ENCODE measurements around the gene BOLL. TPM values are rescaled to one million over a fixed set of nuclear protein-coding genes. Genes with fewer than 3 reads are reported as not detected.
"Not testable (repeated sequence)": the region's sequence is repeated elsewhere in the genome, so short reads cannot be mapped to it uniquely, and the experiment has no call there.

The BOLL gene
- total RNA-seq, 2 experiments from 2014 or later, result not detected

- peak overlapping the region; percentile 42 for H3K27ac ChIP-seq (ENCODE audit: low read depth, low read length, poor library complexity, severe bottlenecking)
- CTCF ChIA-PET (ENCODE audit: unreplicated experiment), result interaction anchor here (0.7 to 1.0 kb wide), 2 partner anchors 13 to 321 kb away, joined by 3 to 4 read pairs; no protein-coding TSS in a partner anchor
These were observed 80.5 kb downstream of the BOLL start for GRCh38 chr2:197704434-197705120.

DNA sequence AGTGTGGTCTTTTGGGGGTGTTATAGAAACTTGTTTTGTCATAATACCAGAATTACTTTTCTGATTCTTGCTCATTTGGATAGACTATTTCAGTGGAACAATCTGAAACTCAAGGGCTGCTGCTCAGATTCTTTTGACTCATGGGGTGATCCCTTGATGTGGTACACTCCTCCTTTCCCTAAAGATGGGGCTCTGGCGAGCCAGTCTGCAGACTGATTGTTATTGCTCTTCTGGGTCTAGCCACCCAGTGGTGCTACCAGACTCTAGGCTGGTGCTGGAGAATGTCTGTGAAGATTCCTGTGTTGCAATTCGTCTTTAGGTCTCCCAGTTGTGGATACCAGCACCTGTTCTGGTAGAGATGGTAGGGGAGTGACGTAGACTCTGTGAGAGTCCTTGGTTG, 84.2 kb downstream of the BOLL start:
- Histone ChIP-seq H3K9me3 (ENCODE audit: low read length) (no peaks in the 10 kb centered on the region), H2AFZ (ENCODE audit: low read length) (peak overlapping the region; percentile 56; the same call in 1 of the 2 replicates), H3K4me2 (ENCODE audit: low read length) (no peak overlapping the region), H4K20me1 (ENCODE audit: insufficient read depth, low read length) (peaks cover 1% of the 10 kb centered on the region; the same call in 1 of the 2 replicates), H3K4me1 (ENCODE audit: insufficient read depth, low read length, poor library complexity, severe bottlenecking) (peaks cover 8% of the 10 kb centered on the region), H3K4me3 (ENCODE audit: low read depth, low read length, poor library complexity, severe bottlenecking) (no peak overlapping the region), H3K79me2 (ENCODE audit: insufficient read depth, low read depth, low read length) (peaks cover 6% of the 10 kb centered on the region; the same call in 1 of the 2 replicates), H3K27ac (ENCODE audit: low read depth, low read length, poor library complexity, severe bottlenecking) (no peak overlapping the region), H3K9me2 (ENCODE audit: insufficient read depth, low read length) (no peaks in the 10 kb centered on the region), H3K36me3 (ENCODE audit: insufficient read depth, low read length) (no peaks in the 10 kb centered on the region)
- intact Hi-C loops (cut with micrococcal nuclease; ENCODE audit: unreplicated experiment), result loop anchor here (10.0 kb wide), 1 partner anchor 1056 kb away; no protein-coding TSS in a partner anchor
- POLR2A ChIA-PET, result no interaction called here
- no TSS peak for BruUV-seq (replicated peaks)
- no peak for DNase-seq (ENCODE audit: low spot score)
- CTCF ChIA-PET (ENCODE audit: unreplicated experiment), result no interaction called here
- TF ChIP-seq, protein P1, sequence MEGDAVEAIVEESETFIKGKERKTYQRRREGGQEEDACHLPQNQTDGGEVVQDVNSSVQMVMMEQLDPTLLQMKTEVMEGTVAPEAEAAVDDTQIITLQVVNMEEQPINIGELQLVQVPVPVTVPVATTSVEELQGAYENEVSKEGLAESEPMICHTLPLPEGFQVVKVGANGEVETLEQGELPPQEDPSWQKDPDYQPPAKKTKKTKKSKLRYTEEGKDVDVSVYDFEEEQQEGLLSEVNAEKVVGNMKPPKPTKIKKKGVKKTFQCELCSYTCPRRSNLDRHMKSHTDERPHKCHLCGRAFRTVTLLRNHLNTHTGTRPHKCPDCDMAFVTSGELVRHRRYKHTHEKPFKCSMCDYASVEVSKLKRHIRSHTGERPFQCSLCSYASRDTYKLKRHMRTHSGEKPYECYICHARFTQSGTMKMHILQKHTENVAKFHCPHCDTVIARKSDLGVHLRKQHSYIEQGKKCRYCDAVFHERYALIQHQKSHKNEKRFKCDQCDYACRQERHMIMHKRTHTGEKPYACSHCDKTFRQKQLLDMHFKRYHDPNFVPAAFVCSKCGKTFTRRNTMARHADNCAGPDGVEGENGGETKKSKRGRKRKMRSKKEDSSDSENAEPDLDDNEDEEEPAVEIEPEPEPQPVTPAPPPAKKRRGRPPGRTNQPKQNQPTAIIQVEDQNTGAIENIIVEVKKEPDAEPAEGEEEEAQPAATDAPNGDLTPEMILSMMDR (conservative IDR thresholded peaks at IDR 0.05; ENCODE audit: low read length), result no peak
- no peak for TF ChIP-seq EZH2phosphoT487 (IDR thresholded peaks at IDR 0.05; ENCODE audit: borderline replicate concordance, low read depth, low read length)

More at GRCh38 chr2:197704434-197705120, 80.5 kb downstream of the BOLL start:
- Histone ChIP-seq H3K4me2 (ENCODE audit: low read length) (peak overlapping the region; percentile 71), H4K20me1 (ENCODE audit: insufficient read depth, low read length) (peaks cover 27% of the 10 kb centered on the region), H3K36me3 (ENCODE audit: insufficient read depth, low read length) (peaks cover 22% of the 10 kb centered on the region), H3K4me3 (ENCODE audit: low read depth, low read length, poor library complexity, severe bottlenecking) (peak overlapping the region; percentile 90), H3K9me2 (ENCODE audit: insufficient read depth, low read length) (no peaks in the 10 kb centered on the region), H3K4me1 (ENCODE audit: insufficient read depth, low read length, poor library complexity, severe bottlenecking) (peaks cover 21% of the 10 kb centered on the region), H3K79me2 (ENCODE audit: insufficient read depth, low read depth, low read length) (peaks cover 41% of the 10 kb centered on the region), H2AFZ (ENCODE audit: low read length) (peak overlapping the region; percentile 94), H3K9me3 (ENCODE audit: low read length) (no peaks in the 10 kb centered on the region)
- intact Hi-C loops (cut with micrococcal nuclease; ENCODE audit: unreplicated experiment), result loop anchor here (2.0 to 10.0 kb wide), 5 partner anchors 188 to 1060 kb away; partner anchors contain the start of genes COQ10B and MOB4
- TF ChIP-seq, protein P1 (conservative IDR thresholded peaks at IDR 0.05; ENCODE audit: low read length), result no peak
- no peak for TF ChIP-seq EZH2phosphoT487 (IDR thresholded peaks at IDR 0.05; ENCODE audit: borderline replicate concordance, low read depth, low read length)
- no peak for DNase-seq (ENCODE audit: low spot score)
- BruUV-seq (replicated peaks), result TSS peak; percentile 94
- POLR2A ChIA-PET, result interaction anchor here (0.6 to 2.8 kb wide), 6 partner anchors 11 to 1428 kb away, joined by 3 to 23 read pairs (median 4); partner anchors contain the start of gene SF3B1

- H3K4me1 ChIP-seq (ENCODE audit: insufficient read depth, low read length, poor library complexity, severe bottlenecking); H3K4me2 ChIP-seq (ENCODE audit: low read length); H3K4me3 ChIP-seq (ENCODE audit: low read depth, low read length, poor library complexity, severe bottlenecking); POLR2A ChIA-PET; H3K27ac ChIP-seq (ENCODE audit: low read depth, low read length, poor library complexity, severe bottlenecking); H2AFZ ChIP-seq (ENCODE audit: low read length); H3K79me2 ChIP-seq (ENCODE audit: insufficient read depth, low read depth, low read length); H4K20me1 ChIP-seq (ENCODE audit: insufficient read depth, low read length); H3K9me3 ChIP-seq (ENCODE audit: low read length); DNase-seq (ENCODE audit: low spot score); H3K36me3 ChIP-seq (ENCODE audit: insufficient read depth, low read length); CTCF ChIA-PET (ENCODE audit: unreplicated experiment); H3K9me2 ChIP-seq (ENCODE audit: insufficient read depth, low read length); BruUV-seq (replicated peaks): not testable (repeated sequence)
- intact Hi-C loops (cut with micrococcal nuclease; ENCODE audit: unreplicated experiment), result loop anchor here (10.0 kb wide), 1 partner anchor 1055 kb away; no protein-coding TSS in a partner anchor
These were observed 85.4 kb downstream of the BOLL start for GRCh38 chr2:197699724-197700123.

GRCh38 chr2:197696571-197696970, 88.5 kb downstream of the BOLL start:
- CTCF ChIA-PET (ENCODE audit: unreplicated experiment), result not testable (repeated sequence)

GRCh38 chr2:197695971-197696370, 89.1 kb downstream of the BOLL start:
- H3K27ac ChIP-seq (ENCODE audit: low read depth, low read length, poor library complexity, severe bottlenecking); H3K79me2 ChIP-seq (ENCODE audit: insufficient read depth, low read depth, low read length); H2AFZ ChIP-seq (ENCODE audit: low read length); BruUV-seq (replicated peaks); POLR2A ChIA-PET; H3K36me3 ChIP-seq (ENCODE audit: insufficient read depth, low read length); H3K4me3 ChIP-seq (ENCODE audit: low read depth, low read length, poor library complexity, severe bottlenecking); CTCF ChIA-PET (ENCODE audit: unreplicated experiment); H3K9me3 ChIP-seq (ENCODE audit: low read length); H3K4me1 ChIP-seq (ENCODE audit: insufficient read depth, low read length, poor library complexity, severe bottlenecking); DNase-seq (ENCODE audit: low spot score); H3K4me2 ChIP-seq (ENCODE audit: low read length); intact Hi-C loops (cut with micrococcal nuclease; ENCODE audit: unreplicated experiment); H3K9me2 ChIP-seq (ENCODE audit: insufficient read depth, low read length); H4K20me1 ChIP-seq (ENCODE audit: insufficient read depth, low read length): not testable (repeated sequence)

More at GRCh38 chr2:197696571-197696970, 88.5 kb downstream of the BOLL start:
- POLR2A ChIA-PET; H3K36me3 ChIP-seq (ENCODE audit: insufficient read depth, low read length); DNase-seq (ENCODE audit: low spot score); BruUV-seq (replicated peaks); H3K4me3 ChIP-seq (ENCODE audit: low read depth, low read length, poor library complexity, severe bottlenecking); H2AFZ ChIP-seq (ENCODE audit: low read length); H4K20me1 ChIP-seq (ENCODE audit: insufficient read depth, low read length); intact Hi-C loops (cut with micrococcal nuclease; ENCODE audit: unreplicated experiment); H3K4me2 ChIP-seq (ENCODE audit: low read length); H3K9me2 ChIP-seq (ENCODE audit: insufficient read depth, low read length); H3K4me1 ChIP-seq (ENCODE audit: insufficient read depth, low read length, poor library complexity, severe bottlenecking); H3K9me3 ChIP-seq (ENCODE audit: low read length); H3K79me2 ChIP-seq (ENCODE audit: insufficient read depth, low read depth, low read length); H3K27ac ChIP-seq (ENCODE audit: low read depth, low read length, poor library complexity, severe bottlenecking): not testable (repeated sequence)

Measured in OCI-LY7 (cell line).